ENCODE results near the gene ARAP2. TPM values are rescaled to one million over a fixed set of nuclear protein-coding genes. Genes with fewer than 3 reads are reported as not detected.

ARAP2 gene
- total RNA-seq, 1 experiment from 2014 or later: not detected

DNA sequence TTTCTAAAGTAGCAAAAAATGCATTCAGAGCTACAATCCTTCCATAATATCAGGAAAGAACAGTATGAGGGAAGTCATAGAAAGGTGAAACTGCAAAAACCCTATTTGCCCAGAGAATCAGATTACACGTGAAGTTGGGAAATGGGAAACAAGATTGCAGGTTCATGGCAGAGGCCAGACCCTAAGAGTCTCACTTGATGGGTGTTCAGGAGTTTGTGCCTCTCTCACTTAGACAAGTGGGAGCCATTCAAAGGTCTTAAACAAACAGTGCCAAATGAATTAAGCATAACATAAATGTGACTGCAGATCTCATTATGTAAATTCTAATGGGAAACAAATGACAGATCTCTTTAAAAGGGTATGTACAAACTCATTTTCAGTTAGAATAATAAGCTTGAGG lies 91.6 kb downstream of the ARAP2 start:
- in situ Hi-C loops (cut with HindIII; ENCODE audit: low sequenced_read_pairs): no loop called here

DNA sequence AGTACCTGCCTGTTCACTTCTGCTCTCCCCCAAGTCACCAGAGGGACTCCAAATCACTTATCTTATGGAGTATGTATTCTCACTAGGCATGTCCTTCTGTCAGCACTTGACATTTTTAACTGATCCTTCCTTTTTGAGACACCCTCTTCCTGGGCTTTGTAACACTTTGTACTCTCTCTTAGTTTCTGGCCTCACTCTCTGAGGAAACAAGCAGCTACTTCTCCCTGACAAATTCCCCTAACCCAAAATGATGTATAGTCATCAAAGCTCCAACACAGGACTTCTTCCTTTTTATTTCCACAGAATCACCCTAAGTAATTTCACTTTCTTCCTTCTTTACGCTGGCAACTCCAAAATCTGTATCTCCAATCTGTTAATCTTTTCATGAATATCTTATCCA lies 101.8 kb downstream of the ARAP2 start:
- in situ Hi-C loops (cut with HindIII; ENCODE audit: low sequenced_read_pairs): no loop called here
- DNase-seq (ENCODE audit: low spot score): no peak

More for the DNA sequence above, 91.6 kb downstream of the ARAP2 start:
- DNase-seq (ENCODE audit: low spot score): no peak

DNA sequence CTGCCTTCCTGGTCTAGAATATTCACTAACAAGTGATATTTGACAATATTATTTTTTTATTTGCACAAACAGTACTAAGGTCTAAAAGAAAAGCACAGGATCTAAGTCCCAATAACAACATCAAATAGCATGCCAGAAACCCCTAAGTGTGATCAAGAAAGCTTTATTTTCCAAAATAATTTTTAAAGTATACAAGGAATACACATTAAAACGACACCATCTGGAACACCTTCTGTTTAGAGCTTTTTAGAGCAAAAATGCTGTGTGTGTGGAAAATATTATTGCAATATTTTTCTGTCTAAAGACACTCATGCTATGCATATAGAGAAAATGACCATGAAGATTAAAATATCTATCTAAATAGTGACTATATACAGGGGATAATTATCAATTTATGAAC lies 103.1 kb downstream of the ARAP2 start:
- in situ Hi-C loops (cut with HindIII; ENCODE audit: low sequenced_read_pairs): no loop called here
- no peak for DNase-seq (ENCODE audit: low spot score)

DNA sequence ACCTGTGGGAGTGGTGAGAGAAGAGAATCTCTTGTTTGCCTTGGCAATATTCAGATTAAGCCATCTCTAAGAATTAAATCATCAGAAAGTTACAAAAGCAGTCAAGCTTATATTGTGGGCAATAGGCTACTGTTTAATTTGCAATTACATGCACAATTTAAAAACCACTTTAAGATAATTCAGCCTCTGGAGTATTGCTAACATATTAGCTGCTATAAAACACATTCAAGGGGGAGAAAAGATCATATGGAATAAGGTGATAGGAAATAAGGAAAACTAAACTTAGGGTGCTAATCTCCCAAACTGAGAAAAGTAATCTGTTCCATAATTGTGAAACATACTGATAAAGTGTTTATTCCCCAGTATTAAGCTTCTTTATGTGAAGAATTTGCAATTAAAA lies 103.9 kb downstream of the ARAP2 start:
- no peak for DNase-seq (ENCODE audit: low spot score)
- in situ Hi-C loops (cut with HindIII; ENCODE audit: low sequenced_read_pairs): no loop called here

DNA sequence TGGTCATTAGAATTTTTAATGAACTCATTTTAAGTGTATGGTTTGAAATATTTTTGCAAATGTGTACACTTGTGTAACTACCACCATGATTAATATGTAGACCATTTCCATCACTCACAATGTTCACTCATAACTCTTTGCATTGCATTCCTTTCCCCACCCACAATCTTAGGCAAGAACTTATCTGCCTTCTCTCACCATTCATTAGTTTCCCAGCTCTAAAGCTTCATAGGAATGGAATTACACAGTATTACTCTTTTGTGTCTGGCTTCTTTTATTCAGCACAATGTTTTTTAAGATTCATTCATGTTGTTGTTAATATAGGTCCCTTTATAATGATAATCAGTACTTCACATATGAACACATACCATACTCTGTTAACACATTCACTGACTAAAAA lies 106.1 kb downstream of the ARAP2 start:
- in situ Hi-C loops (cut with HindIII; ENCODE audit: low sequenced_read_pairs): no loop called here

DNA sequence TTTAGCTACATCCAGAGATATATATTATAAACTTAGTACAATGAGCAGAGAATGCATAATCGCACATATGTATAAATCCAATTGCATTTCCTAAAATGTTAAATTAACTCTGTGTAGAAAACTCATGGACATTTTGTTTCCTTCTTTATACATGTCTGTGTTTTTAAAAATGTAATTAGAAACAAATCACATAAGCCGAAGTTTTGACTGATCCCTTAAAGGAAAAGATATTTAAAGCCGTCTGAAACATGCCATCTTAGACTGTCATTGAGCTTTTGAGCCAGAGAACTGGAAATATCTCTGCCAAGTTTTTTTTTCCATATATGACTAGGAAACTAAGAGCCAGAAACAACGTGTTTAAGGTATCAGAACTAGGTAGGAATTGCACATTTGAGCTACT lies 107.0 kb downstream of the ARAP2 start:
- in situ Hi-C loops (cut with HindIII; ENCODE audit: low sequenced_read_pairs): no loop called here

More for the DNA sequence above, 106.1 kb downstream of the ARAP2 start:
- no peak for DNase-seq (ENCODE audit: low spot score)

DNA sequence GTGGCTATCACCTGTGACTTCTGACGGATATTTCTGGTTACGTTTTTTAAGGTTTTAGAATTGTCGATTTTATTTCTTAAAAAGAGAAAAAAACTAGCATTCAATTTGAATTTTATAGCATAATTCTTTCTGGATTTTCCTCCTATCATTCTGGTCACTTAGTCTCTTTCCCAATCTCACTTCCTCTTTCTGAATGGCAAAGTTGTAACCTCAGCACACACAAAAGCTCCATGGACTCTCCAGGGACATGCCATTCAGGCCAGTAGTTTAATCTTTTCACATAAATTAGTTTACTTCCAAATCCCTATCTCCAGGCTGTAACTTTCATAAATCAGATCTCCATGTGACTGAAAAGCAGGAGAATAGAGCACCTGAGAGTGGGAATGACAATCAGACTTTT lies 110.7 kb downstream of the ARAP2 start:
- DNase-seq (ENCODE audit: low spot score): no peak
- in situ Hi-C loops (cut with HindIII; ENCODE audit: low sequenced_read_pairs): no loop called here

More for the DNA sequence above, 107.0 kb downstream of the ARAP2 start:
- DNase-seq (ENCODE audit: low spot score): no peak

DNA sequence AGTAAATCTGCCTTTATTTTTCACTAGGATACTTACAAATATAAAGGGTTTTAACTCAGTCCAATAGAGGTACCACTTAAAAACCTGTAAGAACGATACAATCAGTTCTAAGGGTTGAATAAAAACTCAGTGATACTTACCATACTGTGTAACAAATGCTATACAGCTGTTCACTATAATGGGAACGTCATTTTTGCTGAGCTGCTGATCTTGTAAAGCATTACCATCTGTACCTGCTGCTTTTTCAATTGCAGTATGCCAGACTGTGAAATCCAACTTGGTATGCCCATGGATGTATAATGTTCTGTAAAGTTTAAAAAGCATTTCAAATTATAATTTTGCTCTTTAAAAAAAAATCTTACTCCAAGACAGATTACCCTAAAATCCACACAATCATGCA lies 111.2 kb downstream of the ARAP2 start:
- DNase-seq (ENCODE audit: low spot score): no peak
- in situ Hi-C loops (cut with HindIII; ENCODE audit: low sequenced_read_pairs): no loop called here

DNA sequence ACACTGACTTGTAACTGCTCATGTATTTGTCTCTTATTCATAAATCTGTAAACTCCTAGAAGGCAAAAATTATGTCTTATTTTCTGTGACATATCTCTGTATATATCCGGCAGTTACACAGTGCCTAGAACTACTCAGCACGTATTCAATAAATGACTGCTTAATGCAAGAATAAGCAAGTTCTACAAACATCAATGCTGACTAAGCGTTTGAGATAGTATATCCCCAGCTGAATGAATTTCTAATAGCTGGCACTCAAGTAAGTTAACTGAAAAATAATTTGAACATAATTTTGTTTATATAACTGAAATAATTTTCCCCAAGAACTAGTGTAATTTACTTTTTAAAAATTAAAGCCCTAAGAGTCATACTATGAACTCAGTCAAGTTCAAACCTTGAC lies 113.7 kb downstream of the ARAP2 start:
- no peak for DNase-seq (ENCODE audit: low spot score)
- in situ Hi-C loops (cut with HindIII; ENCODE audit: low sequenced_read_pairs): no loop called here

DNA sequence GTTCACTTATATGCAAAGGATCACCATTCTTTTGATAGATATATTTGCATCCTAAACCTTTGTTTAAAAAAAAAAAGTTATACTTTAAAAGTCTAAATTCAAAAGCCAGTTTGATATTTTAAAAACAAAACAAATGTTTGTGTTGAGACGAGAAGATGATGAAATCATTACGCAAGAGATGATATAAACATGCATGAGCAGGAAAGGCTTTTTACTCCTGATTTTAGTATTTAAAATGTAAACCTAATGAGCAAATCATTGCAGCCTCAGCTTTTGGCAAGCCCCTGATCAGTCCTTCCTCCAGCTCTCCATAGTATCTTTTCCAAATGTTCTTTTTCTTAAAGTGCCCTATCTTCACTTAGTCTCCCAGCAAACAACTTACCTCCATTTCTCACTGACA lies 115.6 kb downstream of the ARAP2 start:
- in situ Hi-C loops (cut with HindIII; ENCODE audit: low sequenced_read_pairs): no loop called here
- DNase-seq (ENCODE audit: low spot score): no peak

DNA sequence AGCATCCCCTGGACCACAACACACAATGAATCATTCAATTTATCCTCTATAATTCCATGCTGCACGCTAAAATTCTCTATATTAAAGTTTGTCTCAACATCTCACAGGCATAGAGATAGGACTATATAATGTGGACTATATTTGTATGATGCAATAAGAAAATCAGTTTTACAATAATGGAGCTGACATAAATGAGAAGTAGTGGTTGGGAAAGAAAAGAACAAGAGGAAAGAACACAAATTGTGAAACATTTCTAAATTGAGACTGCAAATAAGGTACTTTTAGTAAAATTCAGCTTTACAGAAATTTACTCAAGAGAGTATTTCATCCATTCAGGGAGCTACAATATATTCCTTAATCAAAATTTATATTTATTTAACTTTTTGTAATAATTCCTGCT lies 120.4 kb downstream of the ARAP2 start:
- no peak for DNase-seq (ENCODE audit: low spot score)
- in situ Hi-C loops (cut with HindIII; ENCODE audit: low sequenced_read_pairs): no loop called here

DNA sequence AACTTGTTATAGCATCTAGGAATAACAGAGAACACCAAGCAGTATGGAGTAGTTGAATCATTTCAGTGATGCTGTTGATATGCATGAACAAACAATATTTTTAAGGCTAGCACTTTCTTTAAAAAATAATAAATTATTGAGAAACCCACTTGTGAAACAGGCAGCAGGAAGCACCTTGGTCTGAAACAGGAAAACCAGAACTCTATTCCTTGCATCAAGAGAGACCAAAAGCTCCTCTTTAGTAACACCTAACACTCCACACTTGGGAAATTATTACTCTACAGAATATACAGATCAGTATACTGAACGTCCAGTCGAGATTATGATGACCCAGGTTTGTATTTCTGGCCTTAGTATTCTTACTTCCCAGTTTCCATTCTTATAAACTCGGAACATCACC lies 129.0 kb downstream of the ARAP2 start:
- in situ Hi-C loops (cut with HindIII; ENCODE audit: low sequenced_read_pairs): no loop called here

DNA sequence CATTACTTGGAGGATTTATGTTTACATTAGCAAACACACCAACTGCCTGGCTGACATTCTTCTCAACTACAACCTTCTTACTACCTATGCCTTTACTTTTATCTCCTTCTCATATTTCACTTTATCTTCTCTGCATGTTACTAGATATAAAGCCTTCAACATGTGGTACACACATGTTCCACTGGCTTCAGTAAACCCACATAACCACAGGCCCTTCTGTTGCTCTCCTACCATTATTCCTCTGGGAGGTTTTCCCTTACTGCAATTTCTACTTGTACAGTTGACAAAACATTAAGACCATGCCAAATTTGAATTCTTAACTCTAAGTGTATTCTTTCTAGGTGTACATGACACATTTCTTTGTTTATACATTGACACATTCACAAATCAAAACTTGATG lies 133.1 kb downstream of the ARAP2 start:
- in situ Hi-C loops (cut with HindIII; ENCODE audit: low sequenced_read_pairs): no loop called here
- no peak for DNase-seq (ENCODE audit: low spot score)

More for the DNA sequence above, 129.0 kb downstream of the ARAP2 start:
- DNase-seq (ENCODE audit: low spot score): no peak

DNA sequence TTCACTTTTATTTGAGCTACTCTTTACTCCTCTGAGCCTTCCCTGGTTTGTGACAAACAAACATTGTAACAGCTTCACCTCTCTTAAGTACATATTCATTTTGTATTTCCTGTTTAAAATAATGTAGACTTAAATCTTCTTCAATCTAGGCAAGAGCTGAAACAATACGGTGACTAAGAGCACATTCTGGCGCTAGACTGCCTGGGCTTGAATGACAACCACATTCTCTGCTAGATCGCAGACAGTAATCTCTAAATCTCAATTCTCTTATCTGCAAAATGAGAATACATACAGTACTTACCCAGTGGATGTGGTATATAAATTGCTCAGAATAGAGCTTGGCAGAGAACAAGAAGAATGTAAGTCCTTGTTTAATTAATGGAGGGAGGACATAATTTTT lies 144.8 kb downstream of the ARAP2 start:
- in situ Hi-C loops (cut with HindIII; ENCODE audit: low sequenced_read_pairs): no loop called here
- no peak for DNase-seq (ENCODE audit: low spot score)

DNA sequence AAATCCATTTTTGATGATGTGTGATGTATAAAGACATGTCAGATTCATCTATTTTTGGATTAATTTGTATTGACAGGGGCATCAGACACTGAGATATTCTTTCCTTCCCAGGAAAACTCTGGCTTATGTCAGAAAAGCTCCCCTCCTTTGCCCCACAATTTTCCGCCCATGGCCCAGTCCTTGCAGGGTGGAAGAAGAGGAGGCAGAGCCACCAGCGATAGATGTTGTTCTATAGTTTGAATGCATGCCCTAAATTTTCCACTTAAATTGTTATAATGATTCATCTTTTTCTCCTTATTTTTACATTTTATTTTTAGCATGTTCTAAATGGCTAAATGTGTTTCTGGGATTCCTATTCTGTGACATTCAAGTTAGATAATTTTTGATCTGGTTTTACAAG lies 149.3 kb downstream of the ARAP2 start:
- DNase-seq (ENCODE audit: low spot score): no peak
- in situ Hi-C loops (cut with HindIII; ENCODE audit: low sequenced_read_pairs): no loop called here

DNA sequence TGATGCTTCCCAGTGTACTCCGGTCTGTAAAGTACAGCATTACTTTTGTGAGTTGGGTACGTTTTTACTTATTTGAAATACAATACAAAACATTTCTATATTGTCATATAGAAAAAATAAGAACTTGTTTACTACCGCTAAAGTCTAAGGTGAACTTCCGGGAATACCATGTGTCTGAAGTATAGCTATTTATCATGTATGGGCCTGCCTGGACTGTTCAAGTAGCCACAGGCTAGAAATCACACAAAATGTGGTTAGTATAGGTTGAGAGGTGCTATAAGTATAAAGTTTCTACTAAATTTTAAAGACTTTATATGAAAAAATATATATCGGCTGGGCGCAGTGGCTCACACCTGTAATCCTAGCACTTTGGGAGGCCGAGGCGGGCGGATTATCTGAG lies 152.3 kb downstream of the ARAP2 start:
- in situ Hi-C loops (cut with HindIII; ENCODE audit: low sequenced_read_pairs): no loop called here
- DNase-seq (ENCODE audit: low spot score): no peak

DNA sequence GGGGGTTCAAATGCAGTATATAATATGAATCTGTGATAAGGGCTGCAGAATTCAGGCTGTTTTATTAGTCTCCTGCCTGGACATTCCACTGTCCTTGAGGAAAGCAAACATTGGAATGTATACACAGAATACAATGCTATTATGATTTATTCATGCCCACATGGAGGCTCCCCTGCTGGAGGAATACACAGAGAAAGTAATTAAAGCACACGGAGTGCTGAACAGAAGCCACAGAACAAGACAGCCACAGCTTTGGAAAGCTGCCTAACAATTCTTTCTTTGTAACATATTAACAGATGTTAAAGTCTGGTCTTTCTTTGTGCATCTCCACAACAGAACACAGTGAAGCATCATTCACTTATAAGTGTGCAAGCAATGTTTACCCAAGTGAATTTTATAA lies 155.8 kb downstream of the ARAP2 start:
- no peak for DNase-seq (ENCODE audit: low spot score)

DNA sequence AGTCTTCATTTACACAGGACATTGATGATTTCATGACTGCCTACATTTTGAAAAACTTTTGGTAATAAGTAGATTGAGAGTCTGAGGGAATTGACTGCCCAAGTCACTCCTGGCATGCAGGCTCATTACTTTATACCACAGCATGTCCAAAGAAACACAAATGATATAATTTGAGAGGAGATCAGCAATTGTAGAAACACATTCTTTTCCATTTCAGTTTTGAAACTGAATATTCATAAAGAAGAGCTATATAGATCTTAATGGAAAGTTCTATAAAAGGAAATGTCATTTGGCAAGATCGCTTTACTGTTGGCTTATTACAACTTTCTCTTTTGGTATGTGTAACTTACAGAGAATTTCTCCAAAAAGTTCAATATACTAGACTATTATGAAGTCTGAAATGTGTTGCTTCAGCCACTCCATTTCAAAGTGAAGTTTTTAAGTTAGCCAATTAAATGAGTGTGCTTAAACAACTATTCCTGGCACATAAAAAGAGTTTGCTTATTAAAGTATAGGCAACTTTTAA lies 158.0 kb downstream of the ARAP2 start:
- no peak for DNase-seq (ENCODE audit: low spot score)
- in situ Hi-C loops (cut with HindIII; ENCODE audit: low sequenced_read_pairs): no loop called here

More for the DNA sequence above, 155.8 kb downstream of the ARAP2 start:
- in situ Hi-C loops (cut with HindIII; ENCODE audit: low sequenced_read_pairs): no loop called here

DNA sequence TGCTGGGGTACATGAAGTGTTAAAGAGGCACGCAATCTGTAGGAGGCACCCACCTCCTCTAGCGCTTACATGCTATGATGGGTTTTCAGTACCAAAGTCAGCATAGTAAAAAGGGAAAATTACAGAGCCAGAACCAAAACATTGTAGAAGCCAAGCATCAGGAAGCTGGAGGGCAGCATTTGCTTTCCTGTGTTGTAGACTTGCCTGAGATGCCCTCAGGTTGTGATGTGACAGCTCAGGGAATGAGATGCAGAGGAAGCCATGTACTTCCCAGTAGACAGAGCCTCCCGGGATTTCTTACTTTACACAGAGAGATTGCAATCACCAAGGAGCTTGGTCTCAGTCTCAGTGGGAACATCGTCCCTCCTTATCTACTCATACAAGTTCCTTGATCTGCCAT lies 161.5 kb downstream of the ARAP2 start:
- no peak for DNase-seq (ENCODE audit: low spot score)
- in situ Hi-C loops (cut with HindIII; ENCODE audit: low sequenced_read_pairs): no loop called here

DNA sequence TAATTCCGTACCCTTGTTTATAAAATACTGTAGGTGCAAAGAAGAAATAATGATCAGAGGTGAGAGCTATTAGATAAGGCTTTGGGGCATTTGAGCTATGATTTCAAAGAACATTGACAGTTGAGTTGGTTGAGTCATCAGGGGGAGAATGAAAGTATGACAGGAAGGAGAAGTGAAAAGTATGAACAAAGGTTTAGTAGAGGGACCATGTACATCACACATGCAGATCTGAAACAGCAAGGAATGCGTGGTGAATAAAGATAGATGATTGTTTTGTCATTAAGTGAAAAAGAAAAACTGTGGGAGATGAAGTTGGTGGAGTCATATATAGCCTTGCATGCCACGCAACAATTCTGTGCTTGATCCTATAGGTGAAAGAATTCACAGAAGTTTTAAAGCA lies 163.1 kb downstream of the ARAP2 start:
- DNase-seq (ENCODE audit: low spot score): no peak
- in situ Hi-C loops (cut with HindIII; ENCODE audit: low sequenced_read_pairs): no loop called here

DNA sequence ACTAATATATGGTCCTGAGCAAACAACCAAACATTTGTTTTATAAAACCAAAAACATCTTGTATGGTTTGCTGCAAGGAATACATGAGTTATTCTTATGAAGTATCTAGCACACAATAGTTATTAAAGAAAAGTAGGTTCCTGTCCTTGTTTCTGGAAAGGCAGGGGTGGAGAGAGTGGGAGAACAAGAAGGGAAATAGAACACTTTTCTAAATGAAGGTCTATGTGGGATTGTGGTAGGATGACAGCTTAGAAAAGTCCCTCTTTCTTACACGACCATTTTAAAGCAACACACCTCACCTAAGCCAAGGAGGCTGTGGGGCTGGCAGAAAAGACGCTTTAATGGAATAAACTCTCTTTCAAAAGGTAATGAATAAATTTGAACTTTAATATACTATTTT lies 164.6 kb downstream of the ARAP2 start:
- DNase-seq (ENCODE audit: low spot score): no peak
- in situ Hi-C loops (cut with HindIII; ENCODE audit: low sequenced_read_pairs): no loop called here

DNA sequence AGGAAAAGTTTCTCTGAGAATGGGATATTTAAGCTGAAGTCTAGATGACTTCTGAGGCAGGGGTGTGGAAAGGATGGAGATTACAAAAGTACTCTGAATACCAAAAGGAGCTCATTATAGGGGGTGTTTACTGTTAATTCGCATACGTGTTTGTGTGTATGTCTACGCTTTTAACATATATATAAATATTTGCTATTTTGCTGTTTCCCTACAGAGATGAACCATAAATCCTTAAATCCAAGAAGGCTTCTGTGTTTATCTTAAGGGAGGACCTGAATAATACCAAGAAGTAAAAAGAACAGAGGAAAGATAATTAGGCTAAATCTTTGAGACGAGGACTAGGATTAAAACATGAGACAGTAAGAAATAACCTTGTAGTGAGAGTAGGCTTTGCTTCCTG lies 166.0 kb downstream of the ARAP2 start:
- no peak for DNase-seq (ENCODE audit: low spot score)
- in situ Hi-C loops (cut with HindIII; ENCODE audit: low sequenced_read_pairs): no loop called here
